Measurements from ENCODE around the gene CAMK2N1.

Gene CAMK2N1

DNA sequence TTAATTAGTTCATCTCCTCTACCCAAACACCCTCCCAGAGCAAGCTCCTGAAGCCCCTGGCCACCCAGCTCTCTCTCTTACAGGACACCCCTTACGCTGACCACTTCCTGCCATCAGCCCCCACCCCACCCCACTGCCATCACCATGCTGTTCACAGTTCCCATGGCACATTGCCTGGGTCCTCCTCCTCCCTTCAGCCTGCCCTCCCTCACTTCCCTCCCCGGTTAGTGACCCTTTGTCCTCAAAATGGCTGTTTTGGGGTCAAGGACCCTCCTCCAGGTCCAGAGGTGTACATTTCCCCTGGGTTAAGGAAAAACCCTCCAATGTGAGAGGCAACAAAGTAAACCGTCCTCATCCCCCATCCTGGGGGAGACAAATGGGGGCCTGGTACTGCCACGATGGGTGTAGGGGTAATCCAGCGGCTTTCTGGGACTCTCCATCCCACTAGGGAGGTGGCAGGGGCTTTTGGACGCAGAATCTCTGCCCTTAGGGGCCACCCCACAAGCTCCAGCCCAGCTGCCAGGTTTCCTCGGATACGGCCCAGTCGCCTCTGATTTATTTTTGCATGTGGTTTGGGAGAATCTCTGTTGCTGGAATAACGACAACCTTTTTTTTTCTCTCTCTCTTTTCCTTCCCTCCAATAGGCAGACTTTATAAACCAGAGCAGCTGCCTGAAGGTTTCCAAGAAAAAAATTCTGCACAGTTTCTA lies 8.5 kb downstream of the CAMK2N1 start:
- H3K36me3 ChIP-seq (ENCODE audit: low read length), result no peaks in the 10 kb centered on the region
- no peak overlapping the region for H3K4me3 ChIP-seq (ENCODE audit: insufficient read depth, low read length, poor library complexity, severe bottlenecking)
- no peak overlapping the region for H2AFZ ChIP-seq (ENCODE audit: low read depth, low read length, severe bottlenecking)
- H3K27ac ChIP-seq (ENCODE audit: low read depth, low read length), result no peak overlapping the region
- no peaks in the 10 kb centered on the region for H3K79me2 ChIP-seq (ENCODE audit: insufficient read depth, low read length)
- no peaks in the 10 kb centered on the region; the same call in 1 of the 2 replicates for H3K27me3 ChIP-seq (ENCODE audit: low read length)
- no peak overlapping the region for H3K4me2 ChIP-seq (ENCODE audit: low read depth, low read length, poor library complexity, severe bottlenecking)
- H3K9me2 ChIP-seq (replicated peaks; ENCODE audit: insufficient read depth, low read length), result no peaks in the 10 kb centered on the region
- H3K9ac ChIP-seq (ENCODE audit: low read length), result no peak overlapping the region
- H3F3A ChIP-seq (ENCODE audit: insufficient read depth), result no peaks in the 10 kb centered on the region
- TF ChIP-seq, protein P1, sequence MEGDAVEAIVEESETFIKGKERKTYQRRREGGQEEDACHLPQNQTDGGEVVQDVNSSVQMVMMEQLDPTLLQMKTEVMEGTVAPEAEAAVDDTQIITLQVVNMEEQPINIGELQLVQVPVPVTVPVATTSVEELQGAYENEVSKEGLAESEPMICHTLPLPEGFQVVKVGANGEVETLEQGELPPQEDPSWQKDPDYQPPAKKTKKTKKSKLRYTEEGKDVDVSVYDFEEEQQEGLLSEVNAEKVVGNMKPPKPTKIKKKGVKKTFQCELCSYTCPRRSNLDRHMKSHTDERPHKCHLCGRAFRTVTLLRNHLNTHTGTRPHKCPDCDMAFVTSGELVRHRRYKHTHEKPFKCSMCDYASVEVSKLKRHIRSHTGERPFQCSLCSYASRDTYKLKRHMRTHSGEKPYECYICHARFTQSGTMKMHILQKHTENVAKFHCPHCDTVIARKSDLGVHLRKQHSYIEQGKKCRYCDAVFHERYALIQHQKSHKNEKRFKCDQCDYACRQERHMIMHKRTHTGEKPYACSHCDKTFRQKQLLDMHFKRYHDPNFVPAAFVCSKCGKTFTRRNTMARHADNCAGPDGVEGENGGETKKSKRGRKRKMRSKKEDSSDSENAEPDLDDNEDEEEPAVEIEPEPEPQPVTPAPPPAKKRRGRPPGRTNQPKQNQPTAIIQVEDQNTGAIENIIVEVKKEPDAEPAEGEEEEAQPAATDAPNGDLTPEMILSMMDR (IDR thresholded peaks at IDR 0.05; ENCODE audit: insufficient read depth, low read length, poor library complexity, severe bottlenecking), result no peak
- no peak for TF ChIP-seq EZH2phosphoT487 (conservative IDR thresholded peaks at IDR 0.05; ENCODE audit: low read length)
- H4K20me1 ChIP-seq (ENCODE audit: low read depth, low read length), result no peaks in the 10 kb centered on the region
- H3K9me3 ChIP-seq (ENCODE audit: insufficient read depth, low read length), result no peaks in the 10 kb centered on the region

DNA sequence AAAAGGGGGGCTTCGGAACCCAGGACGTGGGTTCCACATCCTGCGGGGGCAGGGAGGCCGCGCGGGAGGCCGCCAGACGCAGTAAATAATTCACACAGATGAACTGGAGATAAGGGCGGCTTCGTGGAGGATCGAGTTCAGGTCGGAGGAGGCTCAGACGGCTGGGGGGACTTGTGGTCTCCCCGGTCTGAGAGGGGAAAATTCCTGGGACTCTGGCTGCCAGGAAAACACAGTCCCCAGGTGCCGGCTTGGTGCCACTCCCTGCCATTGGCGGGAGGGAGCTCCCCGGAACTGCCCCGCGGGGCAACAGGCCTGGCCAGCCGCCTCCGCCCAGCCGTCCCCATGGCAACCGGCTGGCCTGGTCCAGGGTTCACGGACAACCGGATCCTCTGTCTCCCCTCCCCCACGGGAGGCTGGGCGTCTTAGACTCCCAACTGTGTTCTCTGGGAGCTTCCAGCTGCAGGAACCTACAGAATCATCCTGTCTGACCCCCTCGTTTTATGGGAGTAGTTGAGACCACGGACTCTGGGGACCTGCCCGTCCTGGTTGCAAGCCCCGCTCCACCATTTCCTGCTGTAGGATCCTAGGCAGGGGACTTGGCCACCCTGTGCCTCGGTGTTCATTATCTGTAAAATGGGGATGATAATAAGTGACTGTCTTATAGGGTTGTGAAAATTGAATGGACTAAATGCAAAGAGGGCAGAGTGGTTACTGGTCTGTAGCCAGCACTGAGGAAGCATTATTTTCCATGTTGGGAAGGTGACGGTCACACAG lies 9.6 kb downstream of the CAMK2N1 start:
- Histone ChIP-seq H3K27me3 (ENCODE audit: low read length) (no peaks in the 10 kb centered on the region), H3F3A (ENCODE audit: insufficient read depth) (no peaks in the 10 kb centered on the region), H3K27ac (ENCODE audit: low read depth, low read length) (no peak overlapping the region), H3K36me3 (ENCODE audit: low read length) (no peaks in the 10 kb centered on the region), H3K9me3 (ENCODE audit: insufficient read depth, low read length) (no peaks in the 10 kb centered on the region), H3K9me2 (replicated peaks; ENCODE audit: insufficient read depth, low read length) (no peaks in the 10 kb centered on the region), H3K79me2 (ENCODE audit: insufficient read depth, low read length) (no peaks in the 10 kb centered on the region), H2AFZ (ENCODE audit: low read depth, low read length, severe bottlenecking) (no peak overlapping the region), H3K4me2 (ENCODE audit: low read depth, low read length, poor library complexity, severe bottlenecking) (no peak overlapping the region), H3K9ac (ENCODE audit: low read length) (no peak overlapping the region), H4K20me1 (ENCODE audit: low read depth, low read length) (no peaks in the 10 kb centered on the region), H3K4me3 (ENCODE audit: insufficient read depth, low read length, poor library complexity, severe bottlenecking) (no peak overlapping the region)
- TF ChIP-seq, protein P1 (IDR thresholded peaks at IDR 0.05; ENCODE audit: insufficient read depth, low read length, poor library complexity, severe bottlenecking), result no peak
- no peak for TF ChIP-seq EZH2phosphoT487 (conservative IDR thresholded peaks at IDR 0.05; ENCODE audit: low read length)

DNA sequence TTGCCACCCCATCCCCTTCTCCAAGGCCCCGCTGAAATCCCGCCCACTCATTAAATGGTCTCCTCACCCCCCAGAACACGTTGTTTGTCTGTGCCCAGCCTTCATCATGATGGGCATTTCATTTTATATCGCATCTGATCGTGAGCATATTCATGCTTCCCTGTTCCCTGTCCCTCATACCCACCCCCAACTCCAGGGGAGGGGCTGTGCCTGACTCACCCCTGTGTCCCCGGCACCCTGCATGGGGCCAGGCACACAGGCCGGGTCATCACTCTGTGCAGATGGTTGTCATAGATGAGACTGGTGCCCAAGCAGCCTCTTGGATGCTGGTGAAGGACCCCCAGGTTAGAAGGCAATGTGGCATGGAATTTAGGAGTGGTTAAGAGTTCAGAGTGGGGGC lies 11.0 kb downstream of the CAMK2N1 start:
- Histone ChIP-seq H3K9ac (ENCODE audit: low read length) (no peak overlapping the region), H3K4me3 (ENCODE audit: insufficient read depth, low read length, poor library complexity, severe bottlenecking) (no peak overlapping the region), H3K4me2 (ENCODE audit: low read depth, low read length, poor library complexity, severe bottlenecking) (no peak overlapping the region), H3K9me2 (replicated peaks; ENCODE audit: insufficient read depth, low read length) (no peaks in the 10 kb centered on the region), H3F3A (ENCODE audit: insufficient read depth) (no peaks in the 10 kb centered on the region), H3K79me2 (ENCODE audit: insufficient read depth, low read length) (no peaks in the 10 kb centered on the region), H4K20me1 (ENCODE audit: low read depth, low read length) (no peaks in the 10 kb centered on the region), H3K9me3 (ENCODE audit: insufficient read depth, low read length) (no peaks in the 10 kb centered on the region), H3K27me3 (ENCODE audit: low read length) (no peaks in the 10 kb centered on the region), H3K27ac (ENCODE audit: low read depth, low read length) (no peak overlapping the region), H2AFZ (ENCODE audit: low read depth, low read length, severe bottlenecking) (no peak overlapping the region), H3K36me3 (ENCODE audit: low read length) (no peaks in the 10 kb centered on the region)
- TF ChIP-seq, protein P1 (IDR thresholded peaks at IDR 0.05; ENCODE audit: insufficient read depth, low read length, poor library complexity, severe bottlenecking), result no peak
- TF ChIP-seq EZH2phosphoT487 (conservative IDR thresholded peaks at IDR 0.05; ENCODE audit: low read length), result no peak

All from SU-DHL-6 (cell line).